Measurements from ENCODE around the gene KMT2E. TPM values are rescaled to one million over a fixed set of nuclear protein-coding genes. Genes with fewer than 3 reads are reported as not detected.

KMT2E gene
- total RNA-seq, 1 donor from 2014 or later, result 109 TPM

- Mint-ChIP-seq H3K27me3 (ENCODE audit: low read depth) (no peaks in the 10 kb centered on the region), H3K27ac (no peak overlapping the region), H3K4me3 (no peak overlapping the region), H3K36me3 (peaks cover 27% of the 10 kb centered on the region), H3K9me3 (no peaks in the 10 kb centered on the region), H3K4me1 (peaks cover 6% of the 10 kb centered on the region)
- TF ChIP-seq CTCF (IDR thresholded peaks at IDR 0.05; ENCODE audit: unreplicated experiment), result no peak
- no peak for DNase-seq (ENCODE audit: low spot score in 2 of 2, unreplicated experiment in 2 of 2)
Measured at GRCh38 chr7:105101864-105102263, 87.9 kb downstream of the KMT2E start.

- TF ChIP-seq CTCF (IDR thresholded peaks at IDR 0.05; ENCODE audit: unreplicated experiment), result no peak
- no peaks in the 10 kb centered on the region for H3K27me3 Mint-ChIP-seq (ENCODE audit: low read depth)
- no peak for DNase-seq (ENCODE audit: low spot score in 2 of 2, unreplicated experiment in 2 of 2)
- H3K4me1 Mint-ChIP-seq, result peaks cover 4% of the 10 kb centered on the region
- H3K9me3 Mint-ChIP-seq, result no peaks in the 10 kb centered on the region
- peaks cover 27% of the 10 kb centered on the region for H3K36me3 Mint-ChIP-seq
- H3K27ac Mint-ChIP-seq, result peak overlapping the region; percentile 77
- H3K4me3 Mint-ChIP-seq, result no peak overlapping the region
Measured at GRCh38 chr7:105102557-105103352, 88.8 kb downstream of the KMT2E start.

GRCh38 chr7:105105579-105105978, 91.6 kb downstream of the KMT2E start:
- H3K36me3 Mint-ChIP-seq, result peaks cover 38% of the 10 kb centered on the region
- peak overlapping the region; percentile 64 for H3K27ac Mint-ChIP-seq
- DNase-seq (ENCODE audit: low spot score in 2 of 2, unreplicated experiment in 2 of 2), result no peak
- peaks cover 4% of the 10 kb centered on the region for H3K4me1 Mint-ChIP-seq
- TF ChIP-seq CTCF (IDR thresholded peaks at IDR 0.05; ENCODE audit: unreplicated experiment), result no peak
- H3K4me3 Mint-ChIP-seq, result no peak overlapping the region
- no peaks in the 10 kb centered on the region for H3K27me3 Mint-ChIP-seq (ENCODE audit: low read depth)
- H3K9me3 Mint-ChIP-seq, result no peaks in the 10 kb centered on the region

GRCh38 chr7:105106473-105106872, 92.5 kb downstream of the KMT2E start:
- no peak overlapping the region for H3K4me3 Mint-ChIP-seq
- no peaks in the 10 kb centered on the region for H3K27me3 Mint-ChIP-seq (ENCODE audit: low read depth)
- peaks cover 35% of the 10 kb centered on the region for H3K36me3 Mint-ChIP-seq
- H3K27ac Mint-ChIP-seq, result no peak overlapping the region
- H3K9me3 Mint-ChIP-seq, result no peaks in the 10 kb centered on the region
- no peak for TF ChIP-seq CTCF (IDR thresholded peaks at IDR 0.05; ENCODE audit: unreplicated experiment)
- DNase-seq (ENCODE audit: low spot score in 2 of 2, unreplicated experiment in 2 of 2), result no peak
- peaks cover 4% of the 10 kb centered on the region for H3K4me1 Mint-ChIP-seq

- DNase-seq (ENCODE audit: low spot score in 2 of 2, unreplicated experiment in 2 of 2), result no peak
- Mint-ChIP-seq H3K4me3 (no peak overlapping the region), H3K4me1 (peaks cover 4% of the 10 kb centered on the region), H3K27ac (no peak overlapping the region), H3K9me3 (no peaks in the 10 kb centered on the region), H3K27me3 (ENCODE audit: low read depth) (no peaks in the 10 kb centered on the region), H3K36me3 (peaks cover 44% of the 10 kb centered on the region)
- no peak for TF ChIP-seq CTCF (IDR thresholded peaks at IDR 0.05; ENCODE audit: unreplicated experiment)
Measured at GRCh38 chr7:105107458-105107857, 93.5 kb downstream of the KMT2E start.
